ENCODE measurements around the gene TBPL1. TPM values are rescaled to one million over a fixed set of nuclear protein-coding genes. Genes with fewer than 3 reads are reported as not detected.

Gene TBPL1
- total RNA-seq, 1 donor from 2014 or later: 48.4 TPM

- Mint-ChIP-seq H3K36me3 (ENCODE audit: insufficient read depth) (peaks cover 5% of the 10 kb centered on the region), H3K9me3 (ENCODE audit: low read depth) (no peaks in the 10 kb centered on the region), H3K4me3 (ENCODE audit: low read depth) (no peak overlapping the region), H3K27me3 (no peaks in the 10 kb centered on the region), H3K27ac (no peak overlapping the region), H3K4me1 (ENCODE audit: low read depth) (peaks cover 3% of the 10 kb centered on the region)
- TF ChIP-seq CTCF (IDR thresholded peaks at IDR 0.05; ENCODE audit: unreplicated experiment): no peak
- no peak for DNase-seq (ENCODE audit: low spot score, unreplicated experiment)
Observed at GRCh38 chr6:134004714-134005113, 51.7 kb downstream of the TBPL1 start.

DNA sequence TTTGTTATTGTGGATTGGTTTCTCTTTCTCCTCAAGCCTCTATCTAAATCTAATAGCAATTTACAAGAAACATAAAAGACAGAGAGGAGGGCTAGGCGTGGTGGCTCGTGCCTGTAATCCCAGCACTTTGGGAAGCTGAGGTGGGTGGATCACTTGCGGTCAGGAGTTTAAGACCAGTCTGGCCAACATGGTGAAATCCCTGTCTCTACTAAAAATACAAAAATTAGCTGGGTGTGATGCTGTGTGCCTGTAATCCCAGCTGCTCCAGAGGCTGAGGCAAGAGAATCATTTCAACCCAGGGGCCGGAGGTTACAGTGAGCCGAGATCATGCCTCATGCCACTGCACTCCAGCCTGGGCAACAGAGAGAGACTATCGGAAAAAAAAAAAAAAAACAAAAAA is 52.8 kb downstream of the TBPL1 start:
- Mint-ChIP-seq H3K4me1 (ENCODE audit: low read depth) (peaks cover 3% of the 10 kb centered on the region), H3K36me3 (ENCODE audit: insufficient read depth) (peaks cover 3% of the 10 kb centered on the region), H3K9me3 (ENCODE audit: low read depth) (no peaks in the 10 kb centered on the region), H3K27ac (no peak overlapping the region), H3K27me3 (no peaks in the 10 kb centered on the region), H3K4me3 (ENCODE audit: low read depth) (no peak overlapping the region)
- no peak for DNase-seq (ENCODE audit: low spot score, unreplicated experiment)
- no peak for TF ChIP-seq CTCF (IDR thresholded peaks at IDR 0.05; ENCODE audit: unreplicated experiment)

DNA sequence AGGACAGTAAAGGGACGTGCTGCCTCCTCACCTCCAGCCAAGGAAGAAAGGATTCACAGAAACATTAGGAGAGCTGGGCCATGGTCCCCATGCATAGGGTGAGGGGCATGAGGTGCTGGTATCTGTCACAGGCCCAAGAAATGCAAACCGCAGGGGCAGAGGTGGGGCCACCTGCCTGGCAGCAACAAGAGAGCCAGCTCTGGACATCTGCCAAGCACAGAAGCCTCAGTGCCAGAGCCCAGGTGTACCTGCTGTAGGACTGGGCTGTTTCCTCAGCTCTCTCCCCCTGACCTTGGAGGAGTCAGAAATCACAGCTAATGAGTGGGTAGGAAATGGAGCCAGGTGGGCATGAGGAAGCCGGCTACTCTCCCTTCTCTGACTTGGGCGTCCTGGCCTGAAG is 54.1 kb downstream of the TBPL1 start:
- Mint-ChIP-seq H3K36me3 (ENCODE audit: insufficient read depth) (peaks cover 2% of the 10 kb centered on the region), H3K4me1 (ENCODE audit: low read depth) (peaks cover 3% of the 10 kb centered on the region), H3K4me3 (ENCODE audit: low read depth) (no peak overlapping the region), H3K9me3 (ENCODE audit: low read depth) (no peaks in the 10 kb centered on the region), H3K27me3 (no peaks in the 10 kb centered on the region), H3K27ac (peak overlapping the region; percentile 14)
- TF ChIP-seq CTCF (IDR thresholded peaks at IDR 0.05; ENCODE audit: unreplicated experiment): no peak
- DNase-seq (ENCODE audit: low spot score, unreplicated experiment): no peak

GRCh38 chr6:134009876-134010275 is 56.9 kb downstream of the TBPL1 start:
- no peak overlapping the region for H3K4me3 Mint-ChIP-seq (ENCODE audit: low read depth)
- H3K27ac Mint-ChIP-seq: no peak overlapping the region
- H3K36me3 Mint-ChIP-seq (ENCODE audit: insufficient read depth): no peaks in the 10 kb centered on the region
- no peaks in the 10 kb centered on the region for H3K9me3 Mint-ChIP-seq (ENCODE audit: low read depth)
- no peak for DNase-seq (ENCODE audit: low spot score, unreplicated experiment)
- TF ChIP-seq CTCF (IDR thresholded peaks at IDR 0.05; ENCODE audit: unreplicated experiment): no peak
- H3K27me3 Mint-ChIP-seq: no peaks in the 10 kb centered on the region
- H3K4me1 Mint-ChIP-seq (ENCODE audit: low read depth): peaks cover 5% of the 10 kb centered on the region

DNA sequence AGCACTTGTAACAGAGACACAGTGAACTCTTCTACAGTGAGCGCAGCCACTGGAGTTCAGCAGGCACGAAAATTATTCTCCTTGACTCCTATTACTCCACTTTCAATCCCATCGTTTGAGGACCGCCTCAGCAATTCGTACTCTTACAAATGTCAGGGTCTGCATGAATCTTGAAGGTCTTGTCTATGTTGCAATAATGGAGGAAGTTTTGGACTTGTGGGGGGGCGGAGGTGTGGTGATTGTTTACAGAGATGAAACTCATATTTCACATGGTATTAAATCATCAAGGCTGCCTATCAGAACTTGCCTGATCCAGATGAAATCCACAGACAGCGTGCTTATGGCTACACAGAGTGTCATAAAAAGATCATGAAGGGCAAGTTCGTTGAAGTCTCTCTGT is 57.4 kb downstream of the TBPL1 start:
- Mint-ChIP-seq H3K4me1 (ENCODE audit: low read depth) (peaks cover 9% of the 10 kb centered on the region), H3K36me3 (ENCODE audit: insufficient read depth) (no peaks in the 10 kb centered on the region), H3K9me3 (ENCODE audit: low read depth) (no peaks in the 10 kb centered on the region), H3K4me3 (ENCODE audit: low read depth) (no peak overlapping the region), H3K27ac (no peak overlapping the region), H3K27me3 (no peaks in the 10 kb centered on the region)
- no peak for DNase-seq (ENCODE audit: low spot score, unreplicated experiment)
- TF ChIP-seq CTCF (IDR thresholded peaks at IDR 0.05; ENCODE audit: unreplicated experiment): no peak
